Spleen (tissue), 11 donors: Measurements from ENCODE around the gene H6PD. TPM values are rescaled to one million over a fixed set of nuclear protein-coding genes. Genes with fewer than 3 reads are reported as not detected.

Source experiments
- DNase-seq: peaks from one replicate; pipeline ENCODE4 v3.0.0-alpha.2; 2020
- H3K27ac ChIP-seq, 8 donors: fragments of 200-600 bp; sonication (generic) in 7 of 8; 1 replicate in 4 of 8; 2 replicates in 4 of 8; pipeline versions ENCODE4 v1.5.0 to v1.8.0; 2016 to 2021; ENCODE audit warnings: inconsistent platforms in 4 of 8, mild to moderate bottlenecking in 4 of 8, moderate library complexity in 1 of 8
- H3K27me3 ChIP-seq, 7 donors: fragments of 200-600 bp; sonication (generic) in 6 of 7; replicated peaks in 1 of 7; 1 replicate in 4 of 7; 2 replicates in 3 of 7; pipeline versions ENCODE4 v1.5.0 to v1.8.0; 2016 to 2021; ENCODE audit warnings: inconsistent platforms in 3 of 7, mild to moderate bottlenecking in 1 of 7
- H3K36me3 ChIP-seq, 6 donors: fragments of 200-600 bp; sonication (generic) in 5 of 6; 1 replicate in 4 of 6; 2 replicates in 2 of 6; pipeline versions ENCODE4 v1.5.0 to v1.8.0; 2016 to 2021; ENCODE audit warnings: inconsistent platforms in 2 of 6
- H3K4me1 ChIP-seq, 6 donors: fragments of 200-600 bp; sonication (generic) in 5 of 6; 1 replicate in 3 of 6; 2 replicates in 3 of 6; pipeline versions ENCODE4 v1.5.0 to v1.8.0; 2016 to 2021; ENCODE audit warnings: inconsistent platforms in 3 of 6
- H3K4me3 ChIP-seq, 8 donors: fragments of 200-600 bp; sonication (generic) in 7 of 8; 1 replicate in 4 of 8; 2 replicates in 4 of 8; pipeline versions ENCODE4 v1.5.0 to v1.8.0; 2016 to 2021; ENCODE audit warnings: inconsistent platforms in 4 of 8, mild to moderate bottlenecking in 4 of 8, moderate library complexity in 2 of 8
- H3K9me3 ChIP-seq, 8 donors: fragments of 200-600 bp; sonication (generic) in 7 of 8; 1 replicate in 4 of 8; 2 replicates in 4 of 8; pipeline versions ENCODE4 v1.5.0 to v1.8.0; 2016 to 2021; ENCODE audit warnings: inconsistent platforms in 4 of 8
- POLR2A ChIP-seq, 3 donors: fragments of 450-650 bp; IDR thresholded peaks; one replicate each; pipeline ENCODE4 v1.5.1; 2017; ENCODE audit warnings: antibody characterized with exemption in 3 of 3, mild to moderate bottlenecking in 1 of 3
- POLR2AphosphoS5 ChIP-seq, 3 donors: sonication (generic); formaldehyde crosslinking; IDR thresholded peaks; one replicate each; pipeline ENCODE4 v1.5.1; 2017; ENCODE audit warnings: antibody characterized with exemption in 3 of 3
- WGBS, 5 donors: extraction: QIAGEN DNeasy Blood & Tissue Kit in 3 of 5; methylation state at CpG; one replicate each; pipeline versions ENCODE4 v1.1.5 to v1.1.7; 2013 to 2018; 5-methylcytosine and 5-hydroxymethylcytosine counted together
- intact Hi-C: fragments of 100-400 bp; cut with DNase I; formaldehyde crosslinking; loops from one replicate; pipeline ENCODE4 v1.15.0; 2023; ENCODE audit warnings: low total_unique reads
- polyA plus RNA-seq, 3 donors: library from polyadenylated mRNA; stranded (reverse); fragments of 200-250 nt; gene quantifications; one replicate each; pipeline ENCODE4 v1.2.1, GENCODE V29; 2013
- total RNA-seq, 7 donors: library from RNA; depleted of rRNA in 3 of 7; stranded (reverse); fragments of >200 nt in 3 of 7; fragmentation: NEBNext Ultra II Directional in 4 of 7; extraction: Animal tissue kit (Norgen Biotek cat#: 25700) in 4 of 7; gene quantifications; one replicate each; pipeline versions ENCODE4 v1.1.0 to v1.2.1, GENCODE V29; 2016 to 2021
- TF ChIP-seq, protein P1 (sequence below), 11 experiments: fragments of 200-600 bp in 7 of 11; fragments of 450-650 bp in 4 of 11; sonication (generic) in 4 of 11; IDR thresholded peaks in 8 of 11; conservative IDR thresholded peaks in 3 of 11; 1 replicate in 7 of 11; 2 replicates in 4 of 11; pipeline versions ENCODE4 v1.4.0 to v1.8.0; 2016 to 2021; ENCODE audit warnings: antibody characterized with exemption in 11 of 11, inconsistent platforms in 4 of 11, mild to moderate bottlenecking in 1 of 11
- donor health status: healthy with polysubstance abuse.
- donor health status: DM: no; HTN: no; CAD: no; lungs with moderate emphysema.
- donor health status: DM: no; HTN: no; CAD: no.
- donor health status: Bipolar disorder and iron deficiency.
- donor health status: healthy.
- donor health status: DM: no; HTN: no; CAD: no.
- donor health status: DM: yes; HTN: yes; CAD: no.

H6PD gene
- total and polyA plus RNA-seq, 10 donors, result 4.5 to 55.3 (median 35.5) TPM

GRCh38 chr1:9306006-9306405 lies 71.4 kb downstream of the H6PD start:
- no peaks in the 10 kb centered on the region for H3K36me3 ChIP-seq
- intact Hi-C loops, result no loop called here
- no peak overlapping the region for H3K27ac ChIP-seq
- DNase-seq, result no peak
- no peaks in the 10 kb centered on the region for H3K27me3 ChIP-seq
- WGBS, 5 donors, result 87 to 92% (median 89%) methylated on average over 10 to 14 of the region's 14 CpGs
- peaks cover 2 to 38% (median 14%) of the 10 kb centered on the region in 6 donors for H3K4me1 ChIP-seq
- TF ChIP-seq POLR2A (IDR thresholded peaks at IDR 0.05) (no peak), POLR2AphosphoS5 (IDR thresholded peaks at IDR 0.05) (no peak)
- TF ChIP-seq, protein P1, sequence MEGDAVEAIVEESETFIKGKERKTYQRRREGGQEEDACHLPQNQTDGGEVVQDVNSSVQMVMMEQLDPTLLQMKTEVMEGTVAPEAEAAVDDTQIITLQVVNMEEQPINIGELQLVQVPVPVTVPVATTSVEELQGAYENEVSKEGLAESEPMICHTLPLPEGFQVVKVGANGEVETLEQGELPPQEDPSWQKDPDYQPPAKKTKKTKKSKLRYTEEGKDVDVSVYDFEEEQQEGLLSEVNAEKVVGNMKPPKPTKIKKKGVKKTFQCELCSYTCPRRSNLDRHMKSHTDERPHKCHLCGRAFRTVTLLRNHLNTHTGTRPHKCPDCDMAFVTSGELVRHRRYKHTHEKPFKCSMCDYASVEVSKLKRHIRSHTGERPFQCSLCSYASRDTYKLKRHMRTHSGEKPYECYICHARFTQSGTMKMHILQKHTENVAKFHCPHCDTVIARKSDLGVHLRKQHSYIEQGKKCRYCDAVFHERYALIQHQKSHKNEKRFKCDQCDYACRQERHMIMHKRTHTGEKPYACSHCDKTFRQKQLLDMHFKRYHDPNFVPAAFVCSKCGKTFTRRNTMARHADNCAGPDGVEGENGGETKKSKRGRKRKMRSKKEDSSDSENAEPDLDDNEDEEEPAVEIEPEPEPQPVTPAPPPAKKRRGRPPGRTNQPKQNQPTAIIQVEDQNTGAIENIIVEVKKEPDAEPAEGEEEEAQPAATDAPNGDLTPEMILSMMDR (IDR thresholded peaks at IDR 0.05 in 8 of 11, conservative IDR thresholded peaks at IDR 0.05 in 3 of 11), result no peak
- H3K4me3 ChIP-seq, result no peak overlapping the region
- no peaks in the 10 kb centered on the region for H3K9me3 ChIP-seq

- H3K27ac ChIP-seq, result no peak overlapping the region
- DNase-seq, result no peak
- no peaks in the 10 kb centered on the region for H3K36me3 ChIP-seq
- TF ChIP-seq POLR2AphosphoS5 (IDR thresholded peaks at IDR 0.05), result no peak
- TF ChIP-seq, protein P1 (IDR thresholded peaks at IDR 0.05 in 8 of 11, conservative IDR thresholded peaks at IDR 0.05 in 3 of 11), result no peak
- no peak for TF ChIP-seq POLR2A (IDR thresholded peaks at IDR 0.05)
- no peak overlapping the region for H3K4me3 ChIP-seq
- no peaks in the 10 kb centered on the region for H3K27me3 ChIP-seq
- H3K9me3 ChIP-seq, result no peaks in the 10 kb centered on the region
- intact Hi-C loops, result no loop called here
- 90 to 96% (median 93%) methylated on average over 10 of the region's 10 CpGs for WGBS, 5 donors
- peaks cover 2 to 32% (median 12%) of the 10 kb centered on the region in 6 donors for H3K4me1 ChIP-seq
Observed at GRCh38 chr1:9307303-9307702, 72.7 kb downstream of the H6PD start.

- intact Hi-C loops, result no loop called here
- H3K36me3 ChIP-seq, result no peaks in the 10 kb centered on the region
- H3K27me3 ChIP-seq, result no peaks in the 10 kb centered on the region
- H3K4me3 ChIP-seq, result no peak overlapping the region
- peaks cover under 1 to 22% (median 3%) of the 10 kb centered on the region in 6 donors for H3K4me1 ChIP-seq
- 82 to 95% (median 89%) methylated on average over 8 to 9 of the region's 9 CpGs for WGBS, 5 donors
- no peak overlapping the region for H3K27ac ChIP-seq
- TF ChIP-seq, protein P1 (IDR thresholded peaks at IDR 0.05 in 8 of 11, conservative IDR thresholded peaks at IDR 0.05 in 3 of 11), result no peak
- TF ChIP-seq POLR2AphosphoS5 (IDR thresholded peaks at IDR 0.05), result no peak
- TF ChIP-seq POLR2A (IDR thresholded peaks at IDR 0.05), result no peak
- no peak for DNase-seq
- no peaks in the 10 kb centered on the region for H3K9me3 ChIP-seq
Observed at GRCh38 chr1:9308236-9308785, 73.7 kb downstream of the H6PD start.

- no peaks in the 10 kb centered on the region for H3K27me3 ChIP-seq
- TF ChIP-seq POLR2AphosphoS5 (IDR thresholded peaks at IDR 0.05), result no peak
- TF ChIP-seq POLR2A (IDR thresholded peaks at IDR 0.05), result no peak
- TF ChIP-seq, protein P1 (IDR thresholded peaks at IDR 0.05 in 8 of 11, conservative IDR thresholded peaks at IDR 0.05 in 3 of 11), result no peak
- H3K27ac ChIP-seq, result no peak overlapping the region
- DNase-seq, result no peak
- no peaks in the 10 kb centered on the region for H3K9me3 ChIP-seq
- H3K36me3 ChIP-seq, result no peaks in the 10 kb centered on the region
- WGBS, 5 donors, result 82 to 97% (median 93%) methylated on average over 8 of the region's 8 CpGs
- peaks cover 0 to 14% (median 0%) of the 10 kb centered on the region in 6 donors for H3K4me1 ChIP-seq
- no peak overlapping the region for H3K4me3 ChIP-seq
- intact Hi-C loops, result no loop called here
Observed at GRCh38 chr1:9309080-9309479, 74.5 kb downstream of the H6PD start.
